Measurements from ENCODE around the gene CENPP. TPM values are rescaled to one million over a fixed set of nuclear protein-coding genes. Genes with fewer than 3 reads are reported as not detected.

Gene CENPP
- total and polyA plus RNA-seq, 2 donors from 2014 or later: 1.2 to 4.2 TPM

DNA sequence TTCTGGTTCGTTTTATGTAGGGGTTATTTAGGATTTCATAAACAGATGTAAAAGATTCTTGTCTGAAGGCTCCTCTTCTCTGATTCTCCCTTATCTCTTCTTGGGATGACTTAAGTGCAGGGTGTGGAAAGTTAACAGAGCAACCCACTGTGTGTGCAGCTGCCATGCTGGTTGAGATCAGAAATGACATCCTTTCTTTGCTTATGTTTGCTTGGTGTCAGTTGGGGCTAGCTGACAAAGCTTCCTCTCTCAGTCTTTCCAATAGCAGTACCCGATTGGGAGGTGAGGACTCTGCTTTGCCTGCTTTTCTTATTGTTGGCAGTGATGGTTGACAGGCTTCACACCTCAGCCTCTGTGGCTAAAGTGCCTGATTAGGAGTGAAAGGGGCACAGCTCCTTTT is 52.1 kb downstream of the CENPP start:
- Histone ChIP-seq H3K9ac (ENCODE audit: low read length in 3 of 3) (no peak overlapping the region), H3K4me3 (ENCODE audit: low read length in 3 of 3) (no peak overlapping the region), H3K27me3 (ENCODE audit: control insufficient read depth, insufficient read depth, low read length) (no peaks in the 10 kb centered on the region), H3K4me1 (ENCODE audit: control insufficient read depth in 2 of 3, insufficient read depth in 2 of 3, low read depth in 1 of 3, low read length in 3 of 3) (no peaks in the 10 kb centered on the region), H3K36me3 (ENCODE audit: control insufficient read depth in 2 of 3, insufficient read depth in 3 of 3, low read length in 3 of 3) (no peaks in the 10 kb centered on the region), H3K27ac (ENCODE audit: low read depth in 2 of 2, low read length in 2 of 2) (no peak overlapping the region), H3K9me3 (ENCODE audit: control insufficient read depth in 2 of 3, insufficient read depth in 1 of 3, low read length in 3 of 3) (no peaks in the 10 kb centered on the region)
- DNase-seq (no peak), FAIRE-seq (no peak)
- intact Hi-C loops (cut with DNase I): no loop called here
- TF ChIP-seq, protein P1, sequence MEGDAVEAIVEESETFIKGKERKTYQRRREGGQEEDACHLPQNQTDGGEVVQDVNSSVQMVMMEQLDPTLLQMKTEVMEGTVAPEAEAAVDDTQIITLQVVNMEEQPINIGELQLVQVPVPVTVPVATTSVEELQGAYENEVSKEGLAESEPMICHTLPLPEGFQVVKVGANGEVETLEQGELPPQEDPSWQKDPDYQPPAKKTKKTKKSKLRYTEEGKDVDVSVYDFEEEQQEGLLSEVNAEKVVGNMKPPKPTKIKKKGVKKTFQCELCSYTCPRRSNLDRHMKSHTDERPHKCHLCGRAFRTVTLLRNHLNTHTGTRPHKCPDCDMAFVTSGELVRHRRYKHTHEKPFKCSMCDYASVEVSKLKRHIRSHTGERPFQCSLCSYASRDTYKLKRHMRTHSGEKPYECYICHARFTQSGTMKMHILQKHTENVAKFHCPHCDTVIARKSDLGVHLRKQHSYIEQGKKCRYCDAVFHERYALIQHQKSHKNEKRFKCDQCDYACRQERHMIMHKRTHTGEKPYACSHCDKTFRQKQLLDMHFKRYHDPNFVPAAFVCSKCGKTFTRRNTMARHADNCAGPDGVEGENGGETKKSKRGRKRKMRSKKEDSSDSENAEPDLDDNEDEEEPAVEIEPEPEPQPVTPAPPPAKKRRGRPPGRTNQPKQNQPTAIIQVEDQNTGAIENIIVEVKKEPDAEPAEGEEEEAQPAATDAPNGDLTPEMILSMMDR (IDR thresholded peaks at IDR 0.05; ENCODE audit: borderline replicate concordance, extremely low read depth, insufficient read depth): no peak

DNA sequence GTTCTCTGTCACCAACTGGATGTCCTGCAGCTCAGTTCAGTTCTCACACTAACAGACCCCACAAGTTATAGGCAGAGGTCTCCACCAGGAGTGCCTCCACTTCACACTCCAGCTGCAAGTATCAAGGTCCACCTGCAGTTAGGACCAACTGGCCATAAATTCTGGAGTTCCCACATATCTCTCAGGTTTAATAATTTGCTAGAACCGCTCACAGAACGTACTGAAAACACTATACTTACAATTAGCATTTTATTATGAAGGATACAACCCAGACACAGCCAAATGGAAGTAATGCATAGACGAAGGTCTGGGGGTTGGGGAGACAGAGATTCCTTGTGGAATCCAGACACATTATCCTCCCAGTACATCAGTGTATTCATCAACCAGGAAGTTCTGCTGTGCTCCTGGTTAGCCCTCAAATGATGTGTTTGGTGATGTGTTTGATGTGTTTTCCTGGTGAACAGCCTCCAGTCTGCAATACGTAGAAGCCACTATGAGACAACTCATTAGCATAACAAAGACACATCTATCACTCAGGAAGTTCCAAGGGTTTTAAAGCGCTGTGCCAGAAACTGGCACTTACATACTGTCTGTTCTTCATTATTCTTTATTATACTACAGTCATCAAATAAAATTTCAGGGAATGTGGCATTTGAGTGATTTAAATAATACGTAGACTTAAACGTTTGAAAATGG is 53.3 kb downstream of the CENPP start:
- no peak overlapping the region for H3K4me3 ChIP-seq (ENCODE audit: low read length in 3 of 3)
- no peaks in the 10 kb centered on the region for H3K36me3 ChIP-seq (ENCODE audit: control insufficient read depth in 2 of 3, insufficient read depth in 3 of 3, low read length in 3 of 3)
- TF ChIP-seq, protein P1 (IDR thresholded peaks at IDR 0.05; ENCODE audit: borderline replicate concordance, extremely low read depth, insufficient read depth): no peak
- H3K9me3 ChIP-seq (ENCODE audit: control insufficient read depth in 2 of 3, insufficient read depth in 1 of 3, low read length in 3 of 3): no peaks in the 10 kb centered on the region
- DNase-seq (peak in 2 of 5 donors; percentile 11 to 15), FAIRE-seq (no peak)
- H3K4me1 ChIP-seq (ENCODE audit: control insufficient read depth in 2 of 3, insufficient read depth in 2 of 3, low read depth in 1 of 3, low read length in 3 of 3): no peaks in the 10 kb centered on the region
- intact Hi-C loops (cut with DNase I): no loop called here
- H3K27me3 ChIP-seq (ENCODE audit: control insufficient read depth, insufficient read depth, low read length): no peaks in the 10 kb centered on the region
- no peak overlapping the region for H3K9ac ChIP-seq (ENCODE audit: low read length in 3 of 3)
- H3K27ac ChIP-seq (ENCODE audit: low read depth in 2 of 2, low read length in 2 of 2): no peak overlapping the region

DNA sequence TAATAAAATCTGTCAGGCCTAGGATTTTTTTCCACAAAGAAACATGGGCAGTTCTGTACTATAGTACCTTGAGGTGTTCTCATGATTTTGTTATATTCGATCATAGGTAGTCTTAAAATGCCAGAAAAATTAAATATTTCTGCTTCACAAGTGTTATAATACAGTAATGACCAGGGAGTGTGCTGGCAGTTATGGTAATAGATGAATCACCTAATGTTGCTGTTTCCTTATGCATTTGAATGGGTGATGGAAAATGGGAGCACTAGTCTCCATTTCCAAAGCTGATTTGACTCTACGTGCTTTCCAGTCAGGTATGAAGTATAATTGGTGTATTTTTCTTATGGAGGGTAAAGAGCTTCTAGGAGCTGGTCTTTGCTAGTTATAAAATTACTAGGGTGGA is 54.9 kb downstream of the CENPP start:
- TF ChIP-seq, protein P1 (IDR thresholded peaks at IDR 0.05; ENCODE audit: borderline replicate concordance, extremely low read depth, insufficient read depth): no peak
- Histone ChIP-seq H3K27me3 (ENCODE audit: control insufficient read depth, insufficient read depth, low read length) (no peaks in the 10 kb centered on the region), H3K4me1 (ENCODE audit: control insufficient read depth in 2 of 3, insufficient read depth in 2 of 3, low read depth in 1 of 3, low read length in 3 of 3) (no peaks in the 10 kb centered on the region), H3K4me3 (ENCODE audit: low read length in 3 of 3) (no peak overlapping the region), H3K36me3 (ENCODE audit: control insufficient read depth in 2 of 3, insufficient read depth in 3 of 3, low read length in 3 of 3) (no peaks in the 10 kb centered on the region), H3K9me3 (ENCODE audit: control insufficient read depth in 2 of 3, insufficient read depth in 1 of 3, low read length in 3 of 3) (no peaks in the 10 kb centered on the region), H3K9ac (ENCODE audit: low read length in 3 of 3) (no peak overlapping the region), H3K27ac (ENCODE audit: low read depth in 2 of 2, low read length in 2 of 2) (no peak overlapping the region)
- FAIRE-seq (no peak), DNase-seq (no peak)
- intact Hi-C loops (cut with DNase I): no loop called here

DNA sequence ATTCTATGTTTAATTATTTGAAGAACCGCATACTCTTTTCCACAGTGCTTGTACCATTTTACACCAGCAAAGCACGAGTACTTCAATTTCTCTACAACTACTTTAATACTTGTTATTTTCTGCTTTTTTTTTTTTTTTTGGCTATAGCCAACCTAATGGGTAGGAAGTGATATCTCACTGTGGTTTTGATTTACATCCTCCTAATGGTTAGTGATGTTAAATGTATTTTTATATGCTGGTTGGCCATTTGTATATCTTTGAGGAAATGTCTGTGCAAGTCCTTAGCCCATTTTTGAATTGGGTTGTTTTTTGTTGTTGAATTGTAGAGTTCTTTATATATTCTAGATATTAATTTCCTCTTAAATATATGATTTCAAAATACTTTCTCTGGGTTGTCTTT is 56.0 kb downstream of the CENPP start:
- Histone ChIP-seq H3K36me3 (ENCODE audit: control insufficient read depth in 2 of 3, insufficient read depth in 3 of 3, low read length in 3 of 3) (no peaks in the 10 kb centered on the region), H3K9ac (ENCODE audit: low read length in 3 of 3) (no peak overlapping the region), H3K27me3 (ENCODE audit: control insufficient read depth, insufficient read depth, low read length) (no peaks in the 10 kb centered on the region), H3K4me1 (ENCODE audit: control insufficient read depth in 2 of 3, insufficient read depth in 2 of 3, low read depth in 1 of 3, low read length in 3 of 3) (no peaks in the 10 kb centered on the region), H3K9me3 (ENCODE audit: control insufficient read depth in 2 of 3, insufficient read depth in 1 of 3, low read length in 3 of 3) (no peaks in the 10 kb centered on the region), H3K4me3 (ENCODE audit: low read length in 3 of 3) (no peak overlapping the region), H3K27ac (ENCODE audit: low read depth in 2 of 2, low read length in 2 of 2) (no peak overlapping the region)
- DNase-seq (no peak), FAIRE-seq (no peak)
- TF ChIP-seq, protein P1 (IDR thresholded peaks at IDR 0.05; ENCODE audit: borderline replicate concordance, extremely low read depth, insufficient read depth): no peak
- intact Hi-C loops (cut with DNase I): no loop called here

Measured in kidney (tissue), 14 donors.